Sigmoid colon (tissue), 7 donors: Measurements from ENCODE around the gene PCDHGA8. TPM values are rescaled to one million over a fixed set of nuclear protein-coding genes. Genes with fewer than 3 reads are reported as not detected.
A peak's percentile ranks its signal among the peaks of the same experiment; 100 is the strongest.
"Not testable (repeated sequence)": the region's sequence is repeated elsewhere in the genome, so short reads cannot be mapped to it uniquely, and the experiment has no call there.

Experiments
- DNase-seq: peaks from one replicate; pipeline ENCODE4 v3.0.0-alpha.2; 2019
- H3K27ac ChIP-seq, 4 donors: fragments of 200-600 bp; sonication (generic); one replicate each; pipeline ENCODE4 v1.5.1; 2016 to 2019; ENCODE audit warnings: mild to moderate bottlenecking in 1 of 4
- H3K27me3 ChIP-seq, 3 donors: fragments of 200-600 bp; sonication (generic); one replicate each; pipeline ENCODE4 v1.5.1; 2019; ENCODE audit warnings: mild to moderate bottlenecking in 1 of 3
- H3K36me3 ChIP-seq, 4 donors: fragments of 200-600 bp; sonication (generic); one replicate each; pipeline ENCODE4 v1.5.1; 2016 to 2019
- H3K4me1 ChIP-seq, 4 donors: fragments of 200-600 bp; sonication (generic); one replicate each; pipeline ENCODE4 v1.5.1; 2017 to 2019
- H3K4me3 ChIP-seq, 4 donors: fragments of 200-600 bp; sonication (generic); one replicate each; pipeline ENCODE4 v1.5.1; 2017 to 2019; ENCODE audit warnings: mild to moderate bottlenecking in 2 of 4, moderate library complexity in 1 of 4
- H3K9me3 ChIP-seq, 4 donors: fragments of 200-600 bp in 3 of 4; sonication (generic) in 3 of 4; one replicate each; pipeline versions ENCODE4 v1.5.1 to v1.6.1; 2013 to 2019
- CTCF ChIP-seq, 4 experiments: fragments of 450-650 bp in 3 of 4; fragments of 200-600 bp in 1 of 4; IDR thresholded peaks; one replicate each; pipeline ENCODE4 v1.5.1; 2016 to 2019; ENCODE audit warnings: antibody characterized with exemption in 4 of 4, mild to moderate bottlenecking in 3 of 4, moderate library complexity in 2 of 4
- EP300 ChIP-seq, 4 donors: sonication (generic); formaldehyde crosslinking; IDR thresholded peaks; one replicate each; pipeline ENCODE4 v1.6.1; 2017; ENCODE audit warnings: antibody characterized with exemption in 4 of 4
- POLR2A ChIP-seq, 2 donors: fragments of 450-650 bp; IDR thresholded peaks; one replicate each; pipeline ENCODE4 v1.6.1; 2016; ENCODE audit warnings: antibody characterized with exemption in 2 of 2, mild to moderate bottlenecking in 2 of 2, moderate library complexity in 2 of 2
- POLR2AphosphoS5 ChIP-seq, 4 donors: sonication (generic); formaldehyde crosslinking; IDR thresholded peaks; one replicate each; pipeline ENCODE4 v1.6.1; 2017; ENCODE audit warnings: antibody characterized with exemption in 4 of 4
- WGBS, 2 donors: extraction: QIAGEN DNeasy Blood & Tissue Kit; methylation state at CpG; one replicate each; pipeline ENCODE4 v1.1.7; 2013; 5-methylcytosine and 5-hydroxymethylcytosine counted together
- intact Hi-C: fragments of 100-400 bp; cut with DNase I; formaldehyde crosslinking; loops from one replicate; pipeline ENCODE4 v1.15.1; 2023
- polyA plus RNA-seq, 3 donors: library from polyadenylated mRNA; stranded (reverse); fragments of 200-250 nt; gene quantifications; one replicate each; pipeline ENCODE4 v1.2.3, GENCODE V29; 2013
- total RNA-seq, 4 donors: library from RNA; depleted of rRNA; stranded (reverse); fragments of >200 nt; gene quantifications; one replicate each; pipeline ENCODE4 v1.1.0, GENCODE V29; 2016
- donor health status: healthy with polysubstance abuse.
- donor health status: Bipolar disorder and iron deficiency.
- donor health status: healthy.

The PCDHGA8 gene
- total and polyA plus RNA-seq, 7 donors = 0.16 to 7.9 (median 5.4) TPM; not detected in 2

- peaks cover 22 to 89% (median 66%) of the 10 kb centered on the region in 4 donors for H3K9me3 ChIP-seq
- DNase-seq = peak; percentile 30
- TF ChIP-seq EP300 (IDR thresholded peaks at IDR 0.05) (no peak), CTCF (IDR thresholded peaks at IDR 0.05) (no peak), POLR2AphosphoS5 (IDR thresholded peaks at IDR 0.05) (no peak), POLR2A (IDR thresholded peaks at IDR 0.05) (no peak)
- H3K27me3 ChIP-seq = peaks cover 0 to 9% (median 0%) of the 10 kb centered on the region in 3 donors
- no peak within 1 kb of the TSS for H3K27ac ChIP-seq
- peaks cover 0 to 6% (median 0%) of the 10 kb centered on the region in 4 donors for H3K36me3 ChIP-seq
- 19 to 40% methylated on average over 37 of the region's 37 CpGs for WGBS, 2 donors
- intact Hi-C loops = no loop called here
- H3K4me3 ChIP-seq = peak within 1 kb of the TSS in 1 of 4 donors; percentile 8
- H3K4me1 ChIP-seq = no peaks in the 10 kb centered on the region
Observed at GRCh38 chr5:141382469-141383294, 9.8 kb upstream of the PCDHGA8 start, which contains the start of gene PCDHGA7. Gene PCDHGA7 (plus strand): TSS chr5:141382742. CDS start chr5:141382900, 158 bp downstream.

- no peaks in the 10 kb centered on the region for H3K4me1 ChIP-seq
- peaks cover 0 to 9% (median 0%) of the 10 kb centered on the region in 3 donors for H3K27me3 ChIP-seq
- no peak overlapping the region for H3K4me3 ChIP-seq
- WGBS, 2 donors = 43 to 60% methylated on average over 21 of the region's 21 CpGs
- TF ChIP-seq POLR2AphosphoS5 (IDR thresholded peaks at IDR 0.05) (no peak), POLR2A (IDR thresholded peaks at IDR 0.05) (no peak), EP300 (IDR thresholded peaks at IDR 0.05) (no peak), CTCF (IDR thresholded peaks at IDR 0.05) (no peak)
- peaks cover 24 to 86% (median 63%) of the 10 kb centered on the region in 4 donors for H3K9me3 ChIP-seq
- H3K36me3 ChIP-seq = peaks cover 0 to 6% (median 0%) of the 10 kb centered on the region in 4 donors
- intact Hi-C loops = no loop called here
- no peak overlapping the region for H3K27ac ChIP-seq
- DNase-seq = no peak
Observed at GRCh38 chr5:141383345-141383744, 9.1 kb upstream of the PCDHGA8 start.

GRCh38 chr5:141384471-141385267 is 7.8 kb upstream of the PCDHGA8 start:
- Histone ChIP-seq H3K27ac (no peak overlapping the region), H3K9me3 (peaks cover 37 to 89% (median 73%) of the 10 kb centered on the region in 4 donors), H3K4me1 (no peaks in the 10 kb centered on the region), H3K36me3 (peaks cover 0 to 6% (median 0%) of the 10 kb centered on the region in 4 donors), H3K4me3 (no peak overlapping the region), H3K27me3 (peaks cover 0 to 9% (median 0%) of the 10 kb centered on the region in 3 donors)
- 58 to 71% methylated on average over 43 of the region's 43 CpGs for WGBS, 2 donors
- intact Hi-C loops = no loop called here
- TF ChIP-seq POLR2AphosphoS5 (IDR thresholded peaks at IDR 0.05) (no peak), POLR2A (IDR thresholded peaks at IDR 0.05) (no peak), EP300 (IDR thresholded peaks at IDR 0.05) (no peak), CTCF (IDR thresholded peaks at IDR 0.05) (no peak)
- no peak for DNase-seq

GRCh38 chr5:141387557-141388311 is 4.7 kb upstream of the PCDHGA8 start, which contains the start of gene PCDHGB4:
Gene PCDHGB4 (plus strand): TSS chr5:141387698. CDS start chr5:141387885, 187 bp downstream.
- intact Hi-C loops, H3K4me3 ChIP-seq, H3K4me1 ChIP-seq, DNase-seq, H3K36me3 ChIP-seq, H3K27me3 ChIP-seq, H3K27ac ChIP-seq: not testable (repeated sequence)
- 17 to 42% methylated on average over 21 to 22 of the region's 40 CpGs for WGBS, 2 donors
- peaks cover 39 to 95% (median 73%) of the 10 kb centered on the region in 4 donors for H3K9me3 ChIP-seq
- peak in 1 of 4 experiments; percentile 13 for TF ChIP-seq CTCF (IDR thresholded peaks at IDR 0.05)
